T-helper 22 cell (primary cell): ENCODE results near the gene RNF128.
"Not testable (repeated sequence)": the region's sequence is repeated elsewhere in the genome, so short reads cannot be mapped to it uniquely, and the experiment has no call there.

Source experiments
- DNase-seq: peaks from one replicate; pipeline ENCODE4 v3.0.0-alpha.2; 2020; ENCODE audit warnings: low read depth

RNF128 gene

DNA sequence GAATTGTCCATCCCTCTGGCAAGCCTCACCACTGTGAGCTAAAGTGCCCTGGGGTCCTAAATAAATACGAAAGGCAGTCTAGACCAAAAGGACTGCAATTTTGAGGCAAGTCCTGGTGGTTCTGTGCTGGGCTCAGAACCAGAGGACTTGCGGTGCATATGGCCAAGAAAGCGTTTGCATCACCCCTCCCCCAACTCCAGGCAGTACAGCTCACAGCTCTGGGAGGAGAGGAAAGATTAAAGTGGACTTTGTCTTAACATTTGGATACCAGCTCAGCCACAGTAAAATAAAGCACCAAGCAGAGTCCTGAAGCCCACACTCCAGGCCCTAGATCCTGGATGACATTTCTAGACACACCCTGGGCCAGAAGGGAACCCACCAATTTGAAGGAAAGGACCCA, 24.9 kb downstream of the RNF128 start:
- no peak for DNase-seq

DNA sequence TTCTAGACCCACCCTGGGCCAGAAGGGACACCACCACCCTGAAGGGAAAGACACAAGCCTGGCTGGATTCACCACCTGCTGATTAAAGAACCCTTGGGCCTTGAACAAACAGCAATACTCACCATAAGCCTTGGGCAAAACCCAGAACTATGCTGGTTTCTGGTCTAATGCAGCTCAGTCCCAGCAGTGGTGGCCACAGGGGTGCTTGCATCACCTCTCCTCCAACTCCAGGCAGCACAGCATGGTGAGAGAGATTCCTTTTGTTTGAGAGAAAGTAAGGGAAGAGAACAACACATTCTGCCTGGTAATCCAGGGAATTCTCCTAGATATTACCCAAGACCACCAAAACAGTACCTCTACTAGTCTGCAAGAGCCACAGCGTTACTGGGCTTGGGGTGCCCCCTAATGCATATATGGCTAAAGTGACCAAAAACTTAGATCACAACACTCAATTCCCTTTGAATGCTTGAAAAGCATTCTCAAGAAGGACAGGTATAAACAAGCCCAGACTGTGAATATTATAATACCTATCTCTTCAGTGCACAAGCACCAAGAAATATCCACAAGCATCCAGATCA, 25.7 kb downstream of the RNF128 start:
- no peak for DNase-seq

DNA sequence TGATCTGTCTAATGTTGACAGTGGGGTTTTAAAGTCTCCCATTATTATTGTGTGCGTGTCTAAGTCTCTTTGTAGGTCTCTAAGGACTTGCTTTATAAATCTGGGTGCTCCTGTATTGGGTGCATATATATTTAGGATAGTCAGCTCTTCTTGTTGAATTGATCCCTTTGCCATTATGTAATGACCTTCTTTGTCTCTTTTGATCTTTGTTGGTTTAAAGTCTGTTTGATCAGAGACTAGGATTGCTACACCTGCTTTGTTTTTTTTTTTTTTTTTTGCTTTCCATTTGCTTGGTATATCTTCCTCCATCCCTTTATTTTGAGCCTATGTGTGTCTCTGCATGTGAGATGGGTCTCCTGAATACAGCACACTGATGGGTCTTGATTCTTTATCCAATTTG, 42.8 kb downstream of the RNF128 start:
- DNase-seq, result not testable (repeated sequence)

DNA sequence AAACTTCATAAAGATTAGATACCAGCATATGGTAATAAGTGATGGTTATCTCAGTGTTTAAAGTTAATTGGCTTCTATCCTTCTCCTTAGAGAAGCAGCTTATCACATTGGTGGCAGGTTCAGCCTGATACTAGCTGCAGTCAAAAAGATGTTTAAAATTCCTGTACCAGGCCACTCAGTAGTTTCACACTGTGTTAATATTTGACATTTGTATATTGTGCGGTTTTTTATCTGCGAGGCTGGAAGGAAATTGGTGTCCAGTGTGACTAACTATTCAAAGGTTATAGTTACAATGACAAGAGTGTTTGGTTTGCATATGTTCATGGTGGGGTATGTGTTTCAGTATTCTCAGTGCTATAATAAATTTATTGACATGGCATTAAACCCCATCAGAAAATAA, 48.5 kb downstream of the RNF128 start:
- no peak for DNase-seq

DNA sequence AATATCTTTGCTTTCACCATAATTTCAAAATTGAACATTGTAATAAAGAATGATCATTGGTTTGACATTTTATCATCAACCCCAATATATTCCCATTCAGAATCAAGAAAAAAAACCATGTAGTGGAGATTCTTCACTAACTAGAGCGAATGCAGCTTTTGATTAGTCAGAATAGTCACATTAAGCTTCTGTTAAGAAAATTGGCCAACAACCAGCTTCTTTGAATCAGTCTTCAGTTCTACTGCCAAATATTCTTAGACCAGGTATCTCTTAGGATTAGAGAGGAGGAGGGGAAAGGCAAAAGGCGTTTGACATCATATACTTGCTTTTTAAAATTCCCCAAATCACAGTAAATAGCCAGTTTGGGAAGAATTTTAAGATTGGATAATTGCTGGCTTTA, 53.8 kb downstream of the RNF128 start:
- DNase-seq, result no peak

DNA sequence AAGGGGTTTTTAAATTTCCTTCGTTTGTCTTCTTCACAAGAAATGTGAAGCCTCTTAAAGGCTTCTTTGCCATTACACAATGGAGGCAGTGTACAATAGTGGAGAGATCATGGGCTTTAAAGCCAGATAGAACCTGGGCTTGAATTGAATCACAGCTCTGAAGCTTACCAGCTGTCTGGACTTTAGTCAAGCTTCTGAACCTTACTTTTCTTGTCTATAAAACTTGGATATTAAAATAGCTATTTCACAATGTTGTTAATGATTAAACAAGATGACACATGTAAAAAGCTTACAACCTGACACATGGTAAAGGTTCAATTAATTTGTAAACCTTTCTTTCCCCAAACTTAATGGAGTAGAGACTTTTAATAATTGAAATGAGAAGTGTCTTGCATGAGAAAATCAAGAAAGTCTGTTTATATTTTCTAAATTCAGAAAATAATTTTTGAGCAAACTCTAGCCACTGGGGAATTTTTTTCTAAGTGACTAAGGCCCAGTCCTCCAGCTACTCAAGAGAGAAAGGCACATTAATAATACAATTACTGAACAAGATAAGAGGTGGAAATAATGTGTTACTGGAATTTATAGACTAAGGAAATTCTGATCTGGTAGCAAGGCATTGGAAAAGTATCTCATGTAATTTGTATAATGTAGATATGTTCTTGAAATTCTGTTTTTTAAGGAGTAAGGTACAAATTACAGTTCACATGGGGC, 54.3 kb downstream of the RNF128 start:
- no peak for DNase-seq

DNA sequence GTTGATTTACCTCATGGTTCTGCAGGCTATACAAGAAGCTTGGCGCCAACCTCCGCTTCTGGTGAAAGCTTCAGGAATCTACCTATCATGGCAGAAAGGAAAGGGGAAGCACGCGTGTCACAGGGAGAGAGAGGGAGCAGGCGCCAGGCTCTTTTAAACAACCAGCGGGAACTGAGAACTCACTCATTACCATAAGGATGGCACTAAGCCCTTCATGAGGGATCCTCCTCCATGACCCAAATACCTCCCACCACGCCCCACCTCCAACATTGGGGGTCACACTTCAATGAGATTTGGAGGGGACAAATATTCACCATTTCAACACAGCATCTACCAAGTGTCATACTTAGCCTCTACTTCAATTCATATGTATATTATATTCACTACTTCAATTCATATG, 57.2 kb downstream of the RNF128 start:
- DNase-seq, result no peak

DNA sequence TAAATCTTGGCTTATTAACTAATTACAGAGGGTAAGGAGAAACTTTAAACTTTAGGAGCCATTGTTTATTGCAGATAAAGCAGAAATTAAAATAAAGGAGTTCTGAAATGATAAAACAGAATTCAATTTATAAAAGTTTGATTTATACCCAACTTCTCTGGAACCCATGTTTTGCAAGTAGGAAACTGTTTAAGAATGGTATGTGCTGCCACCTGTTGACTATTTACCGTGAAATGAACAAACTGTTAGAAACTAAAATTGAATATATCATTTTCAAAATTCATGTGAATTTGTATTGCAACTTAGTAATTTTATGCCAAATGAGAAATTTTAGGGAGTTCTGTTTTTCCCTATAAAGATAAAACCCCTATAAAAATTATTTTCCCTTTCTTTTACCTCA, 65.0 kb downstream of the RNF128 start:
- no peak for DNase-seq

DNA sequence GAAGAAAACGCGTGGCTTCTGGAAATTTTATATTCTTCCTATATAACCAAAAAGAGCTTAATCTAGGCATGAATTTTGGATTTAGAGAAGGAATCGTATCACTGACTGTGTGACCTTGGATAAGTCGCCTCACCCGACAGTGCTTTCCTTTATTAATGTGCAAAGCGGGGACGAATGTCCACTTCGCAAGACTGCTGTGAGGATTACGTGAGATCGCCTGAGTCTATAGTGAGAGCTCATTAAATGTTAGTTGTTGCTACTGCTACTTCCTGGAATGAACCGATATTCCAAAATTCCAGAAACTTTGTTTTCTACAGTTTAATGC, 75.5 kb downstream of the RNF128 start:
- no peak for DNase-seq

DNA sequence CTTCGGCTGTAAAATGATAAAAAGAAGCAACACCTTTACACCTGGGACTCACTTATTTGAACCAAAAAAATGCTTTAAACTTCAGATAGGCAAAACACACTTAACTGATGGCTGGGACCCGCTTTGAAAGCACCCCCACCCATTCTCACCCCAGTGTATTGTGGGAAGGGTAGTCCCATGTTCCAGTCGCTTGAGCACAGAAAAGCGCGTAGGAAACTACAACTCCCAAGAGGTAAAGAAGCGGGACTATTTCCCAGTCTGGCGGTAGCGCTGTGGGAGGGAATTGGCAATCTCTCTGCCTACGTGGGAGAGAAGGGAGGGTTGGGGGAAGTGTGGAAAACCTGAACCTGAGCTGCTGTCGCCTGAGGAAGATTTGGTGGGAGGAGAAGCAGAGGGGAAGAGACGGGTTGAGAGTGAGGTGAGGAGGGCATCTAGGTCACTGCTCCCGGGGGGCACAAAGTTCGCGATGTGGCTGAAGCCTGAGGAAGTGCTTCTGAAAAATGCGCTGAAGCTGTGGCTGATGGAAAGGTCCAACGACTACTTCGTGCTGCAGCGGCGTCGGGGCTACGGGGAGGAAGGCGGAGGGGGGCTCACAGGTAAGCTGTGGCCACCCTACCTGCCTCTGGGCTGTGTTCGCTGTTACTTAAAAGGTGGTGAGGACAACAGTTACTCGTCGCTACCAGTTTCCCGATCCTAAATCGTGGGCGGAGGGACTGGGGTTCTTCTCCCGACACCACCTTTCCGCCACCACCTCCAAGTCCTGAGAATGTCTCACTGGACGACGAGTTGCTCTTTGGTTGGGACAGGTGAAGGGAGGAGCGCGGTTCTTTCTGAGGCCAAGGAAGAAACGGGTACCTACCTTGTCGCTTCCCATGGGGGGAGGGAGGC, 76.1 kb downstream of the RNF128 start, which contains the start of gene TBC1D8B:
Gene TBC1D8B (plus strand): TSS at position 286 of the 888 bp plus-strand sequence. CDS start 181 bp downstream, at position 467.
- DNase-seq, result no peak

DNA sequence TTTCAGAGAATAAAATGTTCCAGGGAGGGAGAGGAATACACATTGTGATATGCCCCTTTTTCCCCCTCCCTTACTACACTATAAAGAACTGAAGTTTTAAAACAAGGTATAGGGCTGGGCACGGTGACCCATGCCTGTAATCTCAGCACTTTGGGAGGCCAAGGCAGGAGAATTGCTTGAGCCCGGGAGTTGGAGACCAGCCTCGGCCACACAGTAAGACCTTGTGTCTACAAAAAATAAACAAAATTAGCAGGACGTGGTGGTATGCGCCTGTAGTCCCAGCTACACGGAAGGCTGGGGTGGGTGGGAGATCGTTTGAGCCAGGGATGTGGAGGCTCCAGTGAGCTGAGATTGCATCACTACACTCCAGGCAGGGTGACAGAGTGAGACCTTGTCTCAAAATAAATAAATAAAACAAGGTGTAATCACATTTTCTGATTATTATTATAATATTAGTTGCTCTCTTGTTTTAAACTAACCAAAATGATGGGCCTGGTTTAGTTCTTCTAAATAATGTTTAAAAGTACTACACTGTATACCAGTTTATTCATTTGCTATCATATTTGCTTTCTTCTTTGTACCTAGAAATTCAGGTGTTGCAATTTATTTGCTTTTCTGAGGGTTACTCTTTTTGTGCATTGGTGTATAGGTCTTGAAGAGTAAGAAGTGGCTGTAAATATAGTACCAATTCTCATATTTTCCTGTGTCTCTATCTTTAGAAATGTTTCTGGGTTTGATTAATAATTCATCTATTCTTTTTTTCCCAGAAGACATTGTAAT, 84.8 kb downstream of the RNF128 start:
- DNase-seq, result no peak

DNA sequence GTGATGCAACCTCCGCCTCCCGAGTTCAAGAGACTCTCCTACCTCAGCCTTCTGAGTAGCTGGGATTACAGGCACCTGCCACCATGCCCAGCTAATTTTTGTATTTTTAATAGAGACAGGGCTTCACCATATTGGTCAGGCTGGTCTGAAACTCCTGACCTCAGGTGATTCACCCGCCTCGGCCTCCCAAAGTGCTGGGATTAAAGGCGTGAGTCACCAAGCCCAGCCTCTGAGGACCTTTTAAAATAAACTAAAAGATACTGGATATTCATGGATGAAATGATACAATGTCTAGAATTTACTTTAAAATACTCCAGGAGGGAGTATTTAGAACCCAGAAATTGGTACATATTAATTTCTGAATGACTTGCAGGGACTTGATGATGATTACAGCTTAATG, 86.4 kb downstream of the RNF128 start:
- not testable (repeated sequence) for DNase-seq

DNA sequence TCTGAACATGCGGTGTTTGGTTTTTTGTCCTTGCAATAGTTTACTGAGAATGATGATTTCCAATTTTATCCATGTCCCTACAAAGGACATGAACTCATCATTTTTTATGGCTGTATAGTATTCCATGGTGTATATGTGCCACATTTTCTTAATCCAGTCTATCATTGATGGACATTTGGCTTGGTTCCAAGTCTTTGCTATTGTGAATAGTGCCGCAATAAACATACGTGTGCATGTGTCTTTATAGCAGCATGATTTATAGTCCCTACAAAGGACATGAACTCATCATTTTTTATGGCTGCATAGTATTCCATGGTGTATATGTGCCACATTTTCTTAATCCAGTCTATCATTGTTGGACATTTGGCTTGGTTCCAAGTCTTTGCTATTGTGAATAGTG, 87.6 kb downstream of the RNF128 start:
- not testable (repeated sequence) for DNase-seq
